Keratinocyte (primary cell): ENCODE data around the gene NUP54.
A peak's percentile ranks its signal among the peaks of the same experiment; 100 is the strongest.

ENCODE experiments used
- CTCF ChIP-seq, 3 experiments: IDR thresholded peaks in 1 of 3; conservative IDR thresholded peaks in 1 of 3; optimal IDR thresholded peaks in 1 of 3; 2 replicates in 2 of 3; 3 replicates in 1 of 3; pipeline versions ENCODE3 to v1.5.1; 2011; ENCODE audit warnings: low read length in 3 of 3, mild to moderate bottlenecking in 3 of 3, moderate library complexity in 2 of 3, control low read depth in 1 of 3, inconsistent platforms in 1 of 3; ENCODE audit not compliant: insufficient read depth in 2 of 3; ENCODE audit errors: extremely low read depth in 1 of 3
- EZH2 ChIP-seq: IDR thresholded peaks from one replicate; pipeline ENCODE4 v1.6.1; 2012; ENCODE audit warnings: inconsistent platforms, mild to moderate bottlenecking, low read length, moderate library complexity

DNA sequence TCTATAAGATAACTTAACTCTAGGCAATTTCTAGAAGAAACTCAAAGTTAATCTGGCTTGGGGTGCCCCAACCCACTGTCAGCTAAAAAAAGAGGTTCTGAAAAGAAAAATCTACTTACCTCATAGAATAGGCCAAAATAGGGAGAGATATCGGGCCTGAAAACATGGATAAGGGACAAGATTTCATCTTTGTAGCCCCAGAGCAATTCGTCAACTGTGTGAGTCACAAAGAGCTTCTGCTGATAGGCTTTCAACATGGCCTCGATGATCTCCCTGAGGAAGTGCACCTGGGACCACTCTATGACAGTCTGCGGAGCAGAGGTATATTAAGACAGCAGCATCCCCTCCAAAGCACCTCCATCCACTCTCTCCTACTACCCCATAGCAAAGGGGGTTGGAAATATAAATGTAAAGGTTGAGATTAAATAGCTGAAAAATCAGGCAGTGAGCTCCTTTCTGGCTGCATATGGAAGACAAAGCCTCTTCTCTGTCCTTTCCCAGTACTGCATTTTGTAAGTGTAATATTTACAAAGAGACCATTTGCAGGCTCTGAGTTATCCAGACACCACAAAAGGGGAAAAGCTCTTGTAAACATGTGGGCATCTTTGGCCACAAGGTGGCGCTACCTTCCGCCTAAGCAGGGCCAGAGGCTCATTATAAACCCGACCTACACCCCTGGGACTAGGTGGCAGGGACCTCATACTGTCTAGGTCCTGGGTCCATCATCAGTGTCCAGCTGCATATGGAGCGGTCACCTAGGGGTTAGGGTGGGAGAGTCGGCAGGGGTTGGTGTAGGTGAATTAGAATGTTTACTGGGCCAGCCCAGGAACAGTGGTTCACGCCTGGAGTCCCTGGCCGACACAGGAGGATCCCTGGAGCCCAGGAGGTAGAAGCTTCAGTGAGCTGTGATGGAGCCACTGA lies 31.5 kb upstream of the NUP54 start:
- peak; percentile 85 to 89 (median 87) for TF ChIP-seq CTCF (optimal IDR thresholded peaks at IDR 0.05 in 1 of 3, IDR thresholded peaks at IDR 0.05 in 1 of 3, conservative IDR thresholded peaks at IDR 0.05 in 1 of 3; ENCODE audit: extremely low read depth in 1 of 3, insufficient read depth in 2 of 3, low read length in 3 of 3)
- TF ChIP-seq EZH2: no peak
